Trophoblast cell (in vitro differentiated cells and primary cell): ENCODE measurements around the gene DYNC2I2.

ENCODE experiments used
- DNase-seq, 2 donors: peaks; one replicate each; pipeline ENCODE4 v3.0.0-alpha.2; 2016
- H2AFZ ChIP-seq: 2 replicates; pipeline ENCODE4 v1.6.1; 2013; ENCODE audit warnings: low read length, moderate library complexity, mild to moderate bottlenecking; ENCODE audit not compliant: insufficient read depth, poor library complexity
- H2AK5ac ChIP-seq: 2 replicates; pipeline ENCODE4 v1.6.1; 2013; ENCODE audit warnings: mild to moderate bottlenecking, low read length
- H2BK120ac ChIP-seq: 2 replicates; pipeline ENCODE4 v1.6.1; 2013; ENCODE audit warnings: low read length, mild to moderate bottlenecking, moderate library complexity; ENCODE audit not compliant: insufficient read depth, poor library complexity
- H2BK12ac ChIP-seq: 2 replicates; pipeline ENCODE4 v1.6.1; 2013; ENCODE audit warnings: mild to moderate bottlenecking, low read length, moderate library complexity
- H2BK5ac ChIP-seq: 2 replicates; pipeline ENCODE4 v1.6.1; 2013; ENCODE audit warnings: low read length, low read depth, moderate library complexity, mild to moderate bottlenecking; ENCODE audit not compliant: poor library complexity
- H3K14ac ChIP-seq: 2 replicates; pipeline ENCODE4 v1.6.1; 2013; ENCODE audit warnings: mild to moderate bottlenecking, low read length
- H3K18ac ChIP-seq: 2 replicates; pipeline ENCODE4 v1.6.1; 2013; ENCODE audit warnings: mild to moderate bottlenecking, low read length
- H3K23ac ChIP-seq: 2 replicates; pipeline ENCODE4 v1.6.1; 2013; ENCODE audit warnings: low read length
- H3K27ac ChIP-seq: 2 replicates; pipeline ENCODE4 v1.5.1; 2013; ENCODE audit warnings: low read depth, mild to moderate bottlenecking, inconsistent platforms, low read length, moderate library complexity
- H3K27me3 ChIP-seq: 2 replicates; pipeline ENCODE4 v1.6.1; 2013; ENCODE audit warnings: inconsistent platforms, mild to moderate bottlenecking, low read length, moderate library complexity; ENCODE audit not compliant: insufficient read depth
- H3K36me3 ChIP-seq, 2 experiments: 1 replicate in 1 of 2; 2 replicates in 1 of 2; pipeline ENCODE4 v1.6.1; 2013; ENCODE audit warnings: low read length in 2 of 2, mild to moderate bottlenecking in 2 of 2, moderate library complexity in 1 of 2; ENCODE audit not compliant: insufficient read depth in 2 of 2, control insufficient read depth in 1 of 2
- H3K4ac ChIP-seq: 2 replicates; pipeline ENCODE4 v1.6.1; 2013; ENCODE audit warnings: low read depth, mild to moderate bottlenecking, low read length, moderate library complexity
- H3K4me1 ChIP-seq, 2 experiments: 1 replicate in 1 of 2; 2 replicates in 1 of 2; pipeline ENCODE4 v1.6.1; 2013; ENCODE audit warnings: low read length in 2 of 2, mild to moderate bottlenecking in 2 of 2, moderate library complexity in 1 of 2; ENCODE audit not compliant: insufficient read depth in 2 of 2, control insufficient read depth in 1 of 2
- H3K4me2 ChIP-seq: 2 replicates; pipeline ENCODE4 v1.6.1; 2013; ENCODE audit warnings: inconsistent platforms, mild to moderate bottlenecking, low read length, moderate library complexity
- H3K4me3 ChIP-seq: 2 replicates; pipeline ENCODE4 v1.5.1; 2013; ENCODE audit warnings: mild to moderate bottlenecking, low read depth, low read length, inconsistent platforms
- H3K79me1 ChIP-seq: one replicate; pipeline ENCODE4 v1.6.1; 2013; ENCODE audit warnings: low read length
- H3K79me2 ChIP-seq: 2 replicates; pipeline ENCODE4 v1.6.1; 2013; ENCODE audit warnings: low read length, mild to moderate bottlenecking; ENCODE audit not compliant: control insufficient read depth, insufficient read depth, poor library complexity
- H3K9ac ChIP-seq: 2 replicates; pipeline ENCODE4 v1.6.1; 2013; ENCODE audit warnings: mild to moderate bottlenecking, low read length
- H3K9me3 ChIP-seq: 2 replicates; pipeline ENCODE4 v1.6.1; 2013; ENCODE audit warnings: low read depth, mild to moderate bottlenecking, control low read depth, inconsistent platforms, low read length; ENCODE audit not compliant: insufficient read depth
- H4K12ac ChIP-seq: 2 replicates; pipeline ENCODE4 v1.6.1; 2013; ENCODE audit warnings: low read depth, mild to moderate bottlenecking, low read length, moderate library complexity
- H4K8ac ChIP-seq: 2 replicates; pipeline ENCODE4 v1.6.1; 2013; ENCODE audit warnings: low read depth, mild to moderate bottlenecking, low read length, moderate library complexity
- H4K91ac ChIP-seq: one replicate; pipeline ENCODE4 v1.6.1; 2013; ENCODE audit warnings: low read depth, mild to moderate bottlenecking, low read length, moderate library complexity
- WGBS: extraction: QIAGEN DNeasy Blood & Tissue Kit; methylation state at CpG from one replicate; pipeline ENCODE4 v1.1.7; 2013; ENCODE audit warnings: missing lambda C conversion rate; ENCODE audit not compliant: insufficient read length, insufficient coverage; ENCODE audit errors: extremely low coverage; 5-methylcytosine and 5-hydroxymethylcytosine counted together

The DYNC2I2 gene

DNA sequence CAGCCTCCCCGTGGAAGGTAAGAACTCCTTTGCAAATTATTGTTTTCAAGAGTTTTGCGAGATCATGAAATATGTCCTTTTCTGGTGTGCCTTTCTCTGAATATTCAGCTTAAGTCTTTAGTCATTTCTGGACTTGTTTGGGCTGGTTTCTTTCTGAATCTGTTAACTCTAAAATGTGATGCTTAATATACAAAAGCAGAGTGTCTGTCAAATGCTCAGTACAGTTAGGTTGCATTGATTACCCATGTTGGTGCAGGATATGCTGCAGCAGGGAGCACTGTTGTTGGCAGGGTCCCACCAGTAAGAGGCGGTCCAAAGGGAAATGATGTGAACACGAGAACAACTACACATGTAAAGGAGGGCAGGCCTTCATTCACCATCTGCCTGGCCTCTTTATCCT is 56.5 kb downstream of the DYNC2I2 start:
- no CpG with 5 or more reads among the region's 4 CpGs for WGBS
- Histone ChIP-seq H2BK12ac (no peak overlapping the region), H2AFZ (no peak overlapping the region), H3K14ac (no peak overlapping the region), H3K9me3 (peaks cover 2% of the 10 kb centered on the region), H2BK120ac (no peak overlapping the region), H3K79me2 (no peaks in the 10 kb centered on the region), H3K4me2 (no peak overlapping the region), H4K8ac (no peak overlapping the region), H3K79me1 (no peaks in the 10 kb centered on the region), H3K27ac (no peak overlapping the region), H2AK5ac (no peak overlapping the region), H3K18ac (no peak overlapping the region), H4K12ac (no peak overlapping the region), H3K4ac (no peak overlapping the region), H3K9ac (no peak overlapping the region), H3K4me1 (no peaks in the 10 kb centered on the region), H3K36me3 (peaks cover 48 to 70% of the 10 kb centered on the region in 2 experiments), H3K4me3 (peak overlapping the region; percentile 50), H2BK5ac (no peak overlapping the region), H3K23ac (no peak overlapping the region), H4K91ac (no peak overlapping the region), H3K27me3 (no peaks in the 10 kb centered on the region)
- DNase-seq: no peak

DNA sequence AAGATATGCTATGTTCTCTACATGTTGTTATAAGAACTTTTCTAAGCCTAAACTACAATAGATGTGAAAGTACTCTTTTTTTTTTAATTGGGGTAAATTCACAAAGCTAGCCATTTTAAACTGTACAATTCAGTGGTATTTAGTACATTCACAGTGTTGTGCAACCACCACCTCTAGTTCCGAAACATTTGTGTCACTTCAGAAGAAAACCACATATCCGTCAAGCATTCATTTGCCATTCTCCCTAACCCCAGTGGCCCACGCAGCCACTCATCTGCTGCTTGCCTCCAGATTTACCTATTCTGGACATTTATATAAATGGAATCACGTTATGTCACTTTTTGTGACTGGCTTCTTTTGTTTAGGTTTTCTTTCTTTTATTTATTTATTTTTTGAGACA is 61.2 kb downstream of the DYNC2I2 start:
- Histone ChIP-seq H3K23ac (no peak overlapping the region), H4K8ac (no peak overlapping the region), H3K36me3 (peaks cover 61 to 81% of the 10 kb centered on the region in 2 experiments), H3K4me2 (no peak overlapping the region), H3K79me2 (no peaks in the 10 kb centered on the region), H3K27me3 (no peaks in the 10 kb centered on the region), H3K79me1 (no peaks in the 10 kb centered on the region), H2BK5ac (no peak overlapping the region), H2AFZ (no peak overlapping the region), H4K12ac (no peak overlapping the region), H3K14ac (no peak overlapping the region), H3K4me1 (no peaks in the 10 kb centered on the region), H2AK5ac (no peak overlapping the region), H3K27ac (no peak overlapping the region), H2BK120ac (no peak overlapping the region), H2BK12ac (no peak overlapping the region), H3K9me3 (peaks cover 2% of the 10 kb centered on the region), H4K91ac (no peak overlapping the region), H3K18ac (no peak overlapping the region), H3K9ac (no peak overlapping the region), H3K4ac (no peak overlapping the region), H3K4me3 (no peak overlapping the region)
- no CpG with 5 or more reads among the region's 4 CpGs for WGBS
- no peak for DNase-seq

DNA sequence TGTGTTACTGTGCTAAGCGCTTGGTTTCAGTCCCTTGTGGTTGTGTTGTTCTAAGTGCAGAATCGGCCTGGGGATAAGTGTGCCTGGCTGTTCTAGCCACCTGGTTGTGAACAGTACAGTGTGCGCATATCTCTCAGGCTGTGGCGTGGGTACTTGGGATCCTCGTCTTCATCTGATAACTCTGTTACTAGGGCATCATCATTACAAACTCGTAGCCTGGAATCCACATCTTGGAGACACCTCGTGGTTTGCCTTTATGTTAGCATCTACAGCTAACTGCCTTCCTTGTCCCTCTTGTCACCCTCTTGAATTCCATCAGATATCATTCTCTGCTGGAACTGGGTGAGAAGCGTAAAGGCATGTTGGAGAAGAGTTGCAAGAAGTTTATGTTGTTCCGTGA is 62.8 kb downstream of the DYNC2I2 start:
- peaks cover 56 to 77% of the 10 kb centered on the region in 2 experiments for H3K36me3 ChIP-seq
- no peak overlapping the region for H2BK12ac ChIP-seq
- H4K8ac ChIP-seq: no peak overlapping the region
- H2BK120ac ChIP-seq: no peak overlapping the region
- H3K14ac ChIP-seq: no peak overlapping the region
- no peak overlapping the region for H3K4ac ChIP-seq
- H2AK5ac ChIP-seq: no peak overlapping the region
- no peak overlapping the region for H3K9ac ChIP-seq
- no peaks in the 10 kb centered on the region for H3K27me3 ChIP-seq
- H3K23ac ChIP-seq: no peak overlapping the region
- H3K18ac ChIP-seq: no peak overlapping the region
- H3K9me3 ChIP-seq: no peaks in the 10 kb centered on the region
- H3K4me2 ChIP-seq: no peak overlapping the region
- H4K12ac ChIP-seq: no peak overlapping the region
- H3K27ac ChIP-seq: no peak overlapping the region
- peak in 1 of 2 donors; percentile 4 for DNase-seq
- H2AFZ ChIP-seq: no peak overlapping the region
- H2BK5ac ChIP-seq: no peak overlapping the region
- WGBS: no CpG with 5 or more reads among the region's 9 CpGs
- H3K79me1 ChIP-seq: no peaks in the 10 kb centered on the region
- H3K4me3 ChIP-seq: no peak overlapping the region
- no peaks in the 10 kb centered on the region for H3K4me1 ChIP-seq
- no peak overlapping the region for H4K91ac ChIP-seq
- H3K79me2 ChIP-seq: no peaks in the 10 kb centered on the region

DNA sequence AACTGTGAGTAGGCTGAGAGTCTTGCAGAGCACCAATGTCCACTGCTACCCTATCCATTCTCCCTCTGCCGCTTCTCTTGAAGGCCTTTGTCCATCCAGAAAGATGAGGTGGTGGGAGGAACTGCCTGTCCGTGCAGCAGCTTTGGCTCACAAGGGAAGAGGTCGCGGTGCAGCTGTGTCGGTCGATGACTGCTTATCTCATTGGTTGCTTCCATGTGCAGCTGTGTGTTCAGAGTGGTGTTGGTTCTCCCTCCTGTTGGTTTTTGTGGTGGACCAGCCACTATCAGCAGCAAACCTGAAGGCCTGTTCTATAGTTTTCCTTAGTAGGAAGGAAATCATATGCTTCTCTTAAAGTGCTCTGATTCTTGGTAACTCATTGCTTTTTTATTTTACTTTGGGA is 63.6 kb downstream of the DYNC2I2 start:
- no peak overlapping the region for H3K4ac ChIP-seq
- H2BK12ac ChIP-seq: no peak overlapping the region
- WGBS: no CpG with 5 or more reads among the region's 6 CpGs
- H4K8ac ChIP-seq: no peak overlapping the region
- H3K79me2 ChIP-seq: no peaks in the 10 kb centered on the region
- H3K4me3 ChIP-seq: no peak overlapping the region
- no peaks in the 10 kb centered on the region for H3K79me1 ChIP-seq
- no peak overlapping the region for H2BK5ac ChIP-seq
- no peak overlapping the region for H4K12ac ChIP-seq
- DNase-seq: no peak
- H3K23ac ChIP-seq: no peak overlapping the region
- H2BK120ac ChIP-seq: no peak overlapping the region
- no peak overlapping the region for H4K91ac ChIP-seq
- no peak overlapping the region for H3K18ac ChIP-seq
- no peaks in the 10 kb centered on the region for H3K27me3 ChIP-seq
- H3K4me1 ChIP-seq: no peaks in the 10 kb centered on the region
- H3K4me2 ChIP-seq: no peak overlapping the region
- H3K14ac ChIP-seq: no peak overlapping the region
- H3K9ac ChIP-seq: no peak overlapping the region
- no peaks in the 10 kb centered on the region for H3K9me3 ChIP-seq
- H2AFZ ChIP-seq: no peak overlapping the region
- H3K27ac ChIP-seq: no peak overlapping the region
- H3K36me3 ChIP-seq: peaks cover 61 to 78% of the 10 kb centered on the region in 2 experiments
- no peak overlapping the region for H2AK5ac ChIP-seq
